ENCODE results near the gene GAS5. TPM values are rescaled to one million over a fixed set of nuclear protein-coding genes. Genes with fewer than 3 reads are reported as not detected.

The GAS5 gene
- polyA plus RNA-seq, 3 donors from 2014 or later: 88.2 to 158 (median 153) TPM

DNA sequence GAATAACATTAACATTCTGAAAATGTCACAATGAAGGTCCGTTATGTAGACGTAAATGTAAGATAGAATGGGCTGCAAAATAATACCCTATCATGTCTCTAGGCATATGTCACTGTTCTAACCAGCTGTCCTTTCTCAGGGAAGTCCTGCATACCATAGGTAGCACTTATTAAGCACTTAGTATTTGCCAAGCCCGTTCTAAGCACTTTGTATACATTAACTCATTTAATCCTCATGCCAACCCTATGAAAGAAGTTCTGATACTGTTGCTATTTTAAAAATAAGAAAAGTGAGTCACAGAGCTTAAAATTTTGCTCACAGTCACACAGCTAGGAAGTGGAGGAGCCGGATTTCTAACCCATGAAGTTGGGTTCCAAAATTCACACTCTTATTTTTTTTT lies 15.7 kb downstream of the GAS5 start:
- Mint-ChIP-seq H3K4me3 (no peak overlapping the region), H3K9me3 (no peaks in the 10 kb centered on the region), H3K27me3 (ENCODE audit: low read depth in 3 of 3) (peaks cover 0 to 2% (median 0%) of the 10 kb centered on the region in 3 donors), H3K4me1 (no peaks in the 10 kb centered on the region), H3K36me3 (peaks cover 5 to 27% (median 15%) of the 10 kb centered on the region in 3 donors), H3K27ac (no peak overlapping the region)
- DNase-seq: no peak

- H3K36me3 Mint-ChIP-seq: peaks cover 12 to 29% (median 13%) of the 10 kb centered on the region in 3 donors
- no peaks in the 10 kb centered on the region for H3K9me3 Mint-ChIP-seq
- DNase-seq: no peak
- no peak overlapping the region for H3K4me3 Mint-ChIP-seq
- no peak overlapping the region for H3K27ac Mint-ChIP-seq
- H3K27me3 Mint-ChIP-seq (ENCODE audit: low read depth in 3 of 3): no peaks in the 10 kb centered on the region
- peaks cover 0 to 5% of the 10 kb centered on the region in 2 donors for H3K4me1 Mint-ChIP-seq
These were observed 35.0 kb downstream of the GAS5 start for GRCh38 chr1:173832748-173833147.

DNA sequence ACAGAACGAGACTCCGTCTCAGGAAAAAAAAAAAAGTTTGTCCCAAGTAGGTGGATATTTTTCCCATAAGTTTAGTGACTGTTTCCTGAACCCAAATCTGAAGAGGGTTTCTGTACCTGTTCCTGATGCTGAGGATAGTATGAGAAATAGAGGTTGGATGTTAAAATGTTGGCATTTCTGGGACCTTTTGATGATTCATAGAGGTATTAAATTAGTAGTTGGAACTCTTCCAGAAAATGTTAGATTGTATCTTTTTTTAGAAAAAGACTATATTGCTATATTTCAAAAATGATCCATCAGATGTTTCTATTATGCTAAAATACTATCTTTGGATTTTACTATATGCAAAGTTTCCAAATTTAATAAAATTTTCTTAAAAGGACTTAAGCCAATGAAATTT lies 40.2 kb downstream of the GAS5 start:
- Mint-ChIP-seq H3K4me3 (no peak overlapping the region), H3K27me3 (ENCODE audit: low read depth in 3 of 3) (peaks cover 0 to 6% (median 3%) of the 10 kb centered on the region in 3 donors), H3K9me3 (no peaks in the 10 kb centered on the region), H3K4me1 (peaks cover 27 to 50% of the 10 kb centered on the region in 2 donors), H3K27ac (no peak overlapping the region), H3K36me3 (peaks cover 0 to 13% (median 4%) of the 10 kb centered on the region in 3 donors)
- no peak for DNase-seq

DNA sequence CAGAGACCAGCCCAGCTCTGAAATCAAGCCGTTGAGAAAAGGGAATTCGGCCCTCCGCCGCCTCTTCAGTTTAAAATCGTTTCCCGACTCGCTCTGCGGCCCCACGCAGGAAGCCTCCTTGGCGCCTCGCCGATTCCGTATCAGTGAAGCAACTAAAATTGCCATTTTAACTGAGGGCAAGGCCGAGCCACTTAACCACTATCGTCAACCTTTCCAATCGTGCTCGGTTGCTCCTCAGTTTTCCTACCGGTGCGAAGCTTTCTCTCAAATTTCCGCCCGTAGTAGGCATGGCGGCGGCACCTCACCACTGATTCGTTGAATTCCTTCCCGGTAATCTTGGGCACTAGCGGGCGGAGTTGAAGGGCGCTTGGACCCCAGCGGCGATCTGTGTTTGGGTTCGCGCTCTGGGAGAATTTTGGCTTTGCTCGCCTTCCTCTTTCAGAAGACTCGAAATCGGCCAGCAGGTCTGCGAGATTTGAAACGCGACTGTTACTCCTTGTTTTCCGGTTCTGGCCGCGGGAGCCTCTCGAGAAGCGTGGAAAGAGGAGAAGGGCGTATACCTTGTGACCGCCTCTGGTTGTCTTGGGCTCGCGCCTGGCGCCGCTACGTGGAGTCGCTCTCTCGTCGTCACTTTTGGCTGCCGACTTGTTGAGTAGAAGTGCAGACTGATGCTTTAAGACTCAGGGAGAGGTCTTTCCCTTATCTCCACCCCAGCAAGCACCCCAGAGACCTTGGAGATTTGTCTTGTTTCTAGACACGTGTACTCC lies 43.3 kb downstream of the GAS5 start, which contains the start of the genes CENPL and DARS2:
CENPL (minus strand) TSS at position 569 of the 767 bp plus-strand sequence. CDS start 13,584 bp downstream, outside the sequence.
DARS2 (plus strand) TSS at position 359 of the 767 bp plus-strand sequence. CDS start 557 bp downstream, outside the sequence.
- Mint-ChIP-seq H3K9me3 (no peaks in the 10 kb centered on the region), H3K27ac (peak within 1 kb of the TSS; percentile 94 to 99 (median 96)), H3K4me3 (peak within 1 kb of the TSS; percentile 91 to 100 (median 96)), H3K27me3 (ENCODE audit: low read depth in 3 of 3) (peaks cover 0 to 6% (median 3%) of the 10 kb centered on the region in 3 donors), H3K36me3 (peaks cover 0 to 8% (median 4%) of the 10 kb centered on the region in 3 donors), H3K4me1 (peaks cover 33 to 61% of the 10 kb centered on the region in 2 donors)
- peak; percentile 90 to 91 (median 91) for DNase-seq

DNA sequence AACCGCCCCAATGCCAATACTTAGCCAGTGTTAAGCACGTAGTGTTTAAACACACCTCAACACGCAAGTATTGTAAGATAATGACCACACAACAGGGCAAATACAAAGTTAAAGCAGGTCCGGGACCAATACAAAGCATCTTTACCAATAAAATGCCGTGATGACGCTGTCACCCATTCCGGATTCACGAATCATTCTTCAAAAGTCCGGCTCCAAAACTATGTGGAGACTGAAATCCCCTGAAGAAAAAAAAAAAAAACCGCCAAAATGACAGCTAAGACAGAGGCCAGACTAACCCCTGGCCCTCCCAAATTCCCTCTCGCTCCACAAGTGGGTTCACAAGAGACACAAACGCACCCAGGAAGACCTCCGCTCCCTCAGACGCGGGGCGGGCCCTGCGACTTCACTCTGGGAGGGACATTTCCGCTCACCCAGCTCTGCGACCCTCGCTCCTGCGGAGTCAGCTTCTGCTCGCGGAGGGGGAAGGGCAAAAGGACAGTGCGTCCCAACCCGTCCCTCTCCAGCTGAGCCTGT lies 43.9 kb downstream of the GAS5 start:
- H3K4me1 Mint-ChIP-seq: peaks cover 33 to 61% of the 10 kb centered on the region in 2 donors

GRCh38 chr1:173821680-173822079 lies 46.1 kb downstream of the GAS5 start:
- Mint-ChIP-seq H3K4me3 (no peak overlapping the region), H3K4me1 (peaks cover 33 to 52% of the 10 kb centered on the region in 2 donors), H3K27me3 (ENCODE audit: low read depth in 3 of 3) (peaks cover 0 to 6% (median 3%) of the 10 kb centered on the region in 3 donors), H3K27ac (no peak overlapping the region), H3K9me3 (no peaks in the 10 kb centered on the region), H3K36me3 (peaks cover 0 to 8% (median 5%) of the 10 kb centered on the region in 3 donors)
- no peak for DNase-seq

More for the DNA sequence above, 43.9 kb downstream of the GAS5 start:
- peak overlapping the region; percentile 94 to 99 (median 96) for H3K27ac Mint-ChIP-seq
- H3K4me3 Mint-ChIP-seq: peak overlapping the region; percentile 91 to 100 (median 96)
- peaks cover 0 to 4% (median 4%) of the 10 kb centered on the region in 3 donors for H3K36me3 Mint-ChIP-seq
- H3K9me3 Mint-ChIP-seq: no peaks in the 10 kb centered on the region
- peaks cover 0 to 6% (median 3%) of the 10 kb centered on the region in 3 donors for H3K27me3 Mint-ChIP-seq (ENCODE audit: low read depth in 3 of 3)
- DNase-seq: peak in 1 of 3 donors; percentile 1

GRCh38 chr1:173818459-173818858 lies 49.3 kb downstream of the GAS5 start:
- no peaks in the 10 kb centered on the region for H3K27me3 Mint-ChIP-seq (ENCODE audit: low read depth in 3 of 3)
- H3K36me3 Mint-ChIP-seq: peaks cover 0 to 8% (median 5%) of the 10 kb centered on the region in 3 donors
- peak overlapping the region in 2 of 6 donors; percentile 51 to 65 for H3K27ac Mint-ChIP-seq
- DNase-seq: no peak
- H3K4me1 Mint-ChIP-seq: peaks cover 17 to 36% of the 10 kb centered on the region in 2 donors
- H3K4me3 Mint-ChIP-seq: no peak overlapping the region
- no peaks in the 10 kb centered on the region for H3K9me3 Mint-ChIP-seq

Other genes starting within 250 kb of the GAS5 start
- gene TEX50, start 232.7 kb downstream of the GAS5 start, polyA plus RNA-seq: not detected
- not detected for gene ANKRD45, start 198.1 kb downstream of the GAS5 start, polyA plus RNA-seq
- gene KLHL20, start 153.0 kb downstream of the GAS5 start, polyA plus RNA-seq: 10 to 100 TPM; 13.2 to 19.3 (median 16.6) TPM
- gene DARS2, start 43.3 kb downstream of the GAS5 start, polyA plus RNA-seq: 10 to 100 TPM in 1 of 3 donors, 1 to 10 TPM in 2; 4.6 to 10.4 (median 9.1) TPM
- gene CENPL, start 43.1 kb downstream of the GAS5 start, polyA plus RNA-seq: 10 to 100 TPM in 1 of 3 donors, 1 to 10 TPM in 2; 7.1 to 10.5 (median 9.4) TPM
- 1 to 10 TPM; 2.9 to 4.3 (median 3.1) TPM for gene ZBTB37, start 391 bp upstream of the GAS5 start, polyA plus RNA-seq
- under 1 TPM in 1 of 3 donors, not detected in 2; 0.62 TPM for gene SERPINC1, start 49.3 kb upstream of the GAS5 start, polyA plus RNA-seq
- gene RC3H1, start 154.4 kb upstream of the GAS5 start, polyA plus RNA-seq: 10 to 100 TPM in 1 of 3 donors, 1 to 10 TPM in 2; 3.9 to 10.4 (median 5.7) TPM